Hepatocyte (in vitro differentiated cells): ENCODE results near the gene PNPLA7. TPM values are rescaled to one million over a fixed set of nuclear protein-coding genes. Genes with fewer than 3 reads are reported as not detected.

ENCODE experiments used
- DNase-seq: peaks from one replicate; pipeline ENCODE4 v3.0.0-alpha.2; 2016; ENCODE audit warnings: low spot score
- H2AFZ ChIP-seq: fragments of 200-600 bp; sonication (generic); 2 replicates; pipeline ENCODE4 v1.6.0; 2016; ENCODE audit warnings: antibody characterized with exemption, mild to moderate bottlenecking
- H3K27ac ChIP-seq: fragments of 200-600 bp; sonication (generic); 2 replicates; pipeline ENCODE4 v1.5.1; 2016; ENCODE audit warnings: mild to moderate bottlenecking
- H3K27me3 ChIP-seq: fragments of 200-600 bp; sonication (generic); 2 replicates; pipeline ENCODE4 v1.6.1; 2016
- H3K36me3 ChIP-seq: fragments of 200-600 bp; sonication (generic); replicated peaks from 2 replicates; pipeline ENCODE4 v1.5.1; 2016; ENCODE audit warnings: low read depth; ENCODE audit not compliant: insufficient read depth
- H3K4me1 ChIP-seq: fragments of 200-600 bp; sonication (generic); 2 replicates; pipeline ENCODE4 v1.5.1; 2016; ENCODE audit warnings: mild to moderate bottlenecking, moderate library complexity; ENCODE audit not compliant: insufficient read depth
- H3K4me2 ChIP-seq: fragments of 200-600 bp; sonication (generic); 2 replicates; pipeline ENCODE4 v1.6.0; 2016
- H3K4me3 ChIP-seq: fragments of 200-600 bp; sonication (generic); 2 replicates; pipeline ENCODE4 v1.5.1; 2016; ENCODE audit warnings: mild to moderate bottlenecking
- H3K79me2 ChIP-seq: fragments of 200-600 bp; sonication (generic); 2 replicates; pipeline ENCODE4 v1.6.0; 2017; ENCODE audit warnings: mild to moderate bottlenecking
- H3K9me2 ChIP-seq: fragments of 200-600 bp; sonication (generic); replicated peaks from 2 replicates; pipeline ENCODE4 v1.6.0; 2017; ENCODE audit warnings: mild to moderate bottlenecking; ENCODE audit not compliant: insufficient read depth
- H3K9me3 ChIP-seq: fragments of 200-600 bp; sonication (generic); 2 replicates; pipeline ENCODE4 v1.5.1; 2016; ENCODE audit warnings: low read depth, mild to moderate bottlenecking
- H4K20me1 ChIP-seq: fragments of 200-600 bp; sonication (generic); 2 replicates; pipeline ENCODE4 v1.6.0; 2016; ENCODE audit warnings: mild to moderate bottlenecking; ENCODE audit not compliant: insufficient read depth, poor library complexity, severe bottlenecking
- CTCF ChIP-seq: fragments of 200-600 bp; sonication (generic); IDR thresholded peaks from 2 replicates; pipeline ENCODE4 v1.5.1; 2016; ENCODE audit warnings: antibody characterized with exemption, mild to moderate bottlenecking; ENCODE audit not compliant: poor library complexity
- EZH2 ChIP-seq: fragments of 200-600 bp; sonication (generic); IDR thresholded peaks from 2 replicates; pipeline ENCODE4 v1.6.1; 2016; ENCODE audit warnings: antibody characterized with exemption, mild to moderate bottlenecking, borderline replicate concordance
- EZH2phosphoT487 ChIP-seq: fragments of 200-600 bp; sonication (generic); IDR thresholded peaks from one replicate; pipeline ENCODE4 v1.6.1; 2018; ENCODE audit warnings: antibody characterized with exemption, mild to moderate bottlenecking, low read depth, moderate library complexity; ENCODE audit not compliant: unreplicated experiment, severe bottlenecking
- WGBS: methylation state at CpG from one replicate; pipeline ENCODE4 v1.1.6; 2016; ENCODE audit warnings: low lambda C conversion rate; ENCODE audit errors: missing lambda C conversion rate; 5-methylcytosine and 5-hydroxymethylcytosine counted together
- polyA plus RNA-seq: library from polyadenylated mRNA; unstranded; fragments of >200 nt; fragmentation: Nextera tagmentation; extraction: Ambion mirVana; gene quantifications from 2 replicates; pipeline ENCODE4 v1.2.1, GENCODE V29; 2016
- total RNA-seq: library from RNA; depleted of rRNA; stranded (reverse); fragments of >200 nt; gene quantifications from 2 replicates; pipeline ENCODE4 v1.2.3, GENCODE V29; 2014

Gene PNPLA7
- total and polyA plus RNA-seq, 2 experiments from 2014 or later: 0.62 to 0.77 TPM

- H3K9me2 ChIP-seq: no peaks in the 10 kb centered on the region
- H3K36me3 ChIP-seq: peaks cover under 1% of the 10 kb centered on the region
- no peaks in the 10 kb centered on the region for H3K4me1 ChIP-seq
- no peak overlapping the region for H3K4me2 ChIP-seq
- no peaks in the 10 kb centered on the region for H3K27me3 ChIP-seq
- no peak overlapping the region for H3K27ac ChIP-seq
- no peak for TF ChIP-seq EZH2phosphoT487
- no peak for TF ChIP-seq EZH2
- H4K20me1 ChIP-seq: no peaks in the 10 kb centered on the region
- no peak for DNase-seq
- no peaks in the 10 kb centered on the region for H3K9me3 ChIP-seq
- no peak overlapping the region for H3K4me3 ChIP-seq
- no peaks in the 10 kb centered on the region for H3K79me2 ChIP-seq
- WGBS: 96% methylated on average over 16 of the region's 18 CpGs
- H2AFZ ChIP-seq: no peak overlapping the region
These were observed 14.7 kb upstream of the PNPLA7 start for GRCh38 chr9:137564817-137565411.

- Histone ChIP-seq H3K79me2 (no peaks in the 10 kb centered on the region), H3K9me2 (no peaks in the 10 kb centered on the region), H4K20me1 (no peaks in the 10 kb centered on the region), H3K4me3 (no peak overlapping the region), H3K4me1 (no peaks in the 10 kb centered on the region), H3K9me3 (no peaks in the 10 kb centered on the region), H2AFZ (no peak overlapping the region), H3K27me3 (no peaks in the 10 kb centered on the region), H3K36me3 (peaks cover 3% of the 10 kb centered on the region), H3K27ac (no peak overlapping the region), H3K4me2 (no peak overlapping the region)
- TF ChIP-seq CTCF: no peak
- TF ChIP-seq EZH2phosphoT487: no peak
- TF ChIP-seq EZH2: no peak
- 95% methylated on average over 10 of the region's 10 CpGs for WGBS
- DNase-seq: no peak
These were observed 13.9 kb upstream of the PNPLA7 start for GRCh38 chr9:137564134-137564533.

GRCh38 chr9:137558127-137558526, 7.9 kb upstream of the PNPLA7 start:
- TF ChIP-seq CTCF: no peak
- TF ChIP-seq EZH2phosphoT487: no peak
- TF ChIP-seq EZH2: no peak
- Histone ChIP-seq H3K9me2 (no peaks in the 10 kb centered on the region), H3K4me3 (no peak overlapping the region), H3K27me3 (no peaks in the 10 kb centered on the region), H3K36me3 (peaks cover 3% of the 10 kb centered on the region), H3K27ac (no peak overlapping the region), H3K79me2 (no peaks in the 10 kb centered on the region), H3K4me1 (no peaks in the 10 kb centered on the region), H2AFZ (no peak overlapping the region), H4K20me1 (no peaks in the 10 kb centered on the region), H3K4me2 (no peak overlapping the region), H3K9me3 (no peaks in the 10 kb centered on the region)
- WGBS: 98% methylated on average over 4 of the region's 4 CpGs
- no peak for DNase-seq

GRCh38 chr9:137556069-137556838, 6.1 kb upstream of the PNPLA7 start:
- H3K27ac ChIP-seq: no peak overlapping the region
- H3K9me3 ChIP-seq: no peaks in the 10 kb centered on the region
- no peak overlapping the region for H3K4me2 ChIP-seq
- no peak overlapping the region for H2AFZ ChIP-seq
- no peaks in the 10 kb centered on the region for H3K9me2 ChIP-seq
- H3K79me2 ChIP-seq: no peaks in the 10 kb centered on the region
- no peaks in the 10 kb centered on the region for H4K20me1 ChIP-seq
- WGBS: 91% methylated on average over 24 of the region's 24 CpGs
- H3K27me3 ChIP-seq: no peaks in the 10 kb centered on the region
- H3K4me1 ChIP-seq: no peaks in the 10 kb centered on the region
- DNase-seq: peak; percentile 57
- peaks cover 3% of the 10 kb centered on the region for H3K36me3 ChIP-seq
- no peak for TF ChIP-seq EZH2
- no peak for TF ChIP-seq EZH2phosphoT487
- TF ChIP-seq CTCF: no peak
- no peak overlapping the region for H3K4me3 ChIP-seq
